ENCODE results near the gene CHRNA9. TPM values are rescaled to one million over a fixed set of nuclear protein-coding genes. Genes with fewer than 3 reads are reported as not detected.

CHRNA9 gene
- total and polyA plus RNA-seq, 5 donors from 2014 or later = 0.13 to 0.69 (median 0.37) TPM; not detected in 1

Other genes with a start within 250 kb of the CHRNA9 start
- gene RHOH, start 138.3 kb upstream of the CHRNA9 start, total RNA-seq = 645 TPM
- gene RHOH, start 138.3 kb upstream of the CHRNA9 start, polyA plus RNA-seq = 100 to 1,000 TPM; 360 to 479 (median 397) TPM